Neutrophil (primary cell): ENCODE results near the gene CCR1.
A peak's percentile ranks its signal among the peaks of the same experiment; 100 is the strongest.

ENCODE experiments used
- H3K27ac ChIP-seq: fragments of 200-600 bp; sonication (generic); 2 replicates; pipeline ENCODE4 v1.5.1; 2016; ENCODE audit warnings: mild to moderate bottlenecking, moderate library complexity
- H3K27me3 ChIP-seq: fragments of 200-600 bp; sonication (generic); 2 replicates; pipeline ENCODE4 v1.6.0; 2016; ENCODE audit warnings: mild to moderate bottlenecking
- H3K36me3 ChIP-seq: fragments of 200-600 bp; sonication (generic); 2 replicates; pipeline ENCODE4 v1.5.1; 2017
- H3K4me1 ChIP-seq, 2 experiments: fragments of 200-600 bp in 1 of 2; sonication (generic) in 1 of 2; 1 replicate in 1 of 2; 2 replicates in 1 of 2; pipeline versions ENCODE4 v1.5.1 to v1.6.1; 2013 to 2016; ENCODE audit warnings: low read depth in 1 of 2, low read length in 1 of 2, mild to moderate bottlenecking in 1 of 2, moderate library complexity in 1 of 2; ENCODE audit not compliant: control insufficient read depth in 1 of 2, insufficient read depth in 1 of 2
- H3K4me3 ChIP-seq, 2 experiments: fragments of 200-600 bp in 1 of 2; sonication (generic) in 1 of 2; 1 replicate in 1 of 2; 2 replicates in 1 of 2; pipeline ENCODE4 v1.5.1; 2013 to 2016; ENCODE audit warnings: low read depth in 1 of 2, low read length in 1 of 2, mild to moderate bottlenecking in 1 of 2, moderate library complexity in 1 of 2
- H3K9me3 ChIP-seq: fragments of 200-600 bp; sonication (generic); 2 replicates; pipeline ENCODE4 v1.5.1; 2016
- CTCF ChIP-seq: fragments of 200-600 bp; sonication (generic); IDR thresholded peaks from 2 replicates; pipeline ENCODE4 v1.5.1; 2016; ENCODE audit warnings: antibody characterized with exemption

Gene CCR1

GRCh38 chr3:46208167-46208704 is at the start of gene CCR1:
Gene CCR1 (minus strand): TSS chr3:46208313. CDS start chr3:46204313, 4,000 bp downstream.
- Histone ChIP-seq H3K9me3 (no peaks in the 10 kb centered on the region), H3K27ac (peak within 1 kb of the TSS; percentile 96), H3K4me1 (peaks cover 53 to 69% of the 10 kb centered on the region in 2 experiments), H3K36me3 (peaks cover 13% of the 10 kb centered on the region), H3K4me3 (peak within 1 kb of the TSS; percentile 62 to 66), H3K27me3 (no peaks in the 10 kb centered on the region)
- peak; percentile 83 for TF ChIP-seq CTCF

DNA sequence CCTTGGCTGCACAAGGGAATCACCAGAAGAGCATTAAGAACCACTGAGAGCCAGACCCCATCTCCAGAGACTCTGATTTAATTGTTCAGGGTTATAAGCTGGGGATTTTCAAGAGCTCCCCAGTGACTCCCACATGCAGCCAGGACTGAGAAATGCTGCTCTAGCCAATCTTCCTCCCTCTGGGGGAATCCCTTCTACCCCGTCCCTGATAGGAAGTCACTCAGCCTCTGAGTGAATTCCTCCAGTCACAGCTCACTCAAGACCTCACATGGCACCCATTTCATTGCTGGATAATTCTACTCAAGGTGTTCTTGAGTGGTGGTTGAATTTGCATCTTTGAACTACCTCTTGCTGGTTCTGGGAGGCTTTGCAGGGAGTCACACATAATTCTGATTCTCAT is 44.9 kb upstream of the CCR1 start:
- Histone ChIP-seq H3K27ac (no peak overlapping the region), H3K27me3 (peaks cover 4% of the 10 kb centered on the region), H3K9me3 (no peaks in the 10 kb centered on the region), H3K4me3 (no peak overlapping the region), H3K36me3 (no peaks in the 10 kb centered on the region), H3K4me1 (no peaks in the 10 kb centered on the region)
- no peak for TF ChIP-seq CTCF

DNA sequence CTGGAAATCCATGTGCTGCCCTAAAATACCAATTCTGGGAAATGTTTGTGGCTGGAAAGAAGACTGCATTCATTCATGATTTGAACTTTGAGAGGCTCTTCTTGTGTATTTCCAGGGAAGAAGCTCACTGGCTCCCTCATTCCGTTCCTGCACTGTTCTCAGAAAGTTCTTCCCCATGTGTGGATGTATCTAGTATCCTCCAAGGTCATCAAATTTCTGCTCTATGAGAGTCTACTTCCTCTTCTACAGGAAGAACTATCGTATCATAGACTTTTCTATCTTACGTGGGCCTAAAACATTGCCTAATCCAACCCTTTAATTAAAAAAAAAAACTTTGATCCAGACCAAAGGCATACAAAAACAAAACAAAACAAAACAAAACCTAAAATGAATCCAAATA is 37.0 kb upstream of the CCR1 start:
- H3K4me1 ChIP-seq: peaks cover 19 to 27% of the 10 kb centered on the region in 2 experiments
- H3K27ac ChIP-seq: no peak overlapping the region
- no peaks in the 10 kb centered on the region for H3K9me3 ChIP-seq
- no peaks in the 10 kb centered on the region for H3K36me3 ChIP-seq
- no peak overlapping the region for H3K4me3 ChIP-seq
- TF ChIP-seq CTCF: no peak
- no peaks in the 10 kb centered on the region for H3K27me3 ChIP-seq

DNA sequence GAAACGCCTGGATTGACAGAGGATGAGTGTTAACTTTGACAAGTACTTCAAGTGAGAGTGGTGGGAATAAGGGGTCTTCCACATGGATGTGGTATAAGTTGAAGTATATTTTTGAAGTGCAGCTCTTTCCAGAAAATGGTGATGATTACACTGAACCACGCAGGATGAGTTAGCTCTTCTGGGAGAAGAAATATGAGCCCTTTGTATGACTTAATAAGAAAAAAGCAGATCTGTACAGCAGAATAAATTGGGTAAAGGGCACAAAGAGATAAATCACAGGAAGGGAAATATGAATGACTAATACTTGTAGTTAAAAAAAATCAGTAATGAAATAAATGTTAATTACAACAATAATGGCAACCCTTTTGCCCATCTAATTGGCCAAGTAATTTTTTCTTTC is 35.4 kb upstream of the CCR1 start:
- peaks cover 19 to 30% of the 10 kb centered on the region in 2 experiments for H3K4me1 ChIP-seq
- no peak for TF ChIP-seq CTCF
- H3K36me3 ChIP-seq: no peaks in the 10 kb centered on the region
- no peaks in the 10 kb centered on the region for H3K9me3 ChIP-seq
- peak overlapping the region in 1 of 2 experiments; percentile 40 for H3K4me3 ChIP-seq
- peak overlapping the region; percentile 92 for H3K27ac ChIP-seq
- H3K27me3 ChIP-seq: no peaks in the 10 kb centered on the region

- H3K9me3 ChIP-seq: no peaks in the 10 kb centered on the region
- peak within 1 kb of the TSS; percentile 40 to 41 for H3K4me3 ChIP-seq
- H3K4me1 ChIP-seq: peaks cover 19 to 31% of the 10 kb centered on the region in 2 experiments
- H3K27me3 ChIP-seq: no peaks in the 10 kb centered on the region
- no peaks in the 10 kb centered on the region for H3K36me3 ChIP-seq
- no peak for TF ChIP-seq CTCF
- peak within 1 kb of the TSS; percentile 92 for H3K27ac ChIP-seq
These were observed 34.0 kb upstream of the CCR1 start, which contains the start of gene CCR3 for GRCh38 chr3:46242120-46242519. Gene CCR3 (plus strand): TSS chr3:46242460. CDS start chr3:46265159, 22,699 bp downstream.
